HepG2 (cell line): Measurements from ENCODE around the gene TCFL5. TPM values are rescaled to one million over a fixed set of nuclear protein-coding genes. Genes with fewer than 3 reads are reported as not detected.

Experiments
- ASH2L ChIP-seq: fragments of 300-600, 200-600 bp; sonication (generic); IDR thresholded peaks from 2 replicates; pipeline ENCODE4 v1.7.0; 2017; ENCODE audit warnings: low read depth, mild to moderate bottlenecking, moderate library complexity, mixed read lengths, low read length; ENCODE audit not compliant: insufficient read length
- CBFB ChIP-seq: sonication (generic); formaldehyde crosslinking; IDR thresholded peaks from 2 replicates; pipeline ENCODE4 v1.4.0; 2020; ENCODE audit warnings: missing genetic modification reagents
- DPF2 ChIP-seq: sonication (generic); formaldehyde crosslinking; IDR thresholded peaks from 2 replicates; pipeline ENCODE4 v1.4.0; 2020; ENCODE audit warnings: mild to moderate bottlenecking, low read depth, missing genetic modification reagents, borderline replicate concordance
- MZF1 ChIP-seq: sonication (generic); formaldehyde crosslinking; IDR thresholded peaks from 2 replicates; pipeline ENCODE4 v1.8.1; 2023; ENCODE audit warnings: mild to moderate bottlenecking, missing genetic modification reagents, borderline replicate concordance
- NR2F2 ChIP-seq: IDR thresholded peaks from 2 replicates; pipeline ENCODE4 v1.6.1; 2012; ENCODE audit warnings: low read depth, inconsistent platforms, borderline replicate concordance
- NRL ChIP-seq: sonication (generic); formaldehyde crosslinking; IDR thresholded peaks from 2 replicates; pipeline ENCODE4 v1.5.0; 2020; ENCODE audit warnings: missing genetic modification reagents, mild to moderate bottlenecking, moderate library complexity, borderline replicate concordance
- POLR2AphosphoS5 ChIP-seq: IDR thresholded peaks from 2 replicates; pipeline ENCODE4 v1.6.1; 2012; ENCODE audit warnings: low read depth, low read length
- POLR2G ChIP-seq: fragments of 200-400 bp; formaldehyde crosslinking; IDR thresholded peaks from 2 replicates; pipeline ENCODE4 v1.6.1; 2018; ENCODE audit warnings: mild to moderate bottlenecking, low read depth, low read length, moderate library complexity
- REXO4 ChIP-seq: sonication (generic); formaldehyde crosslinking; IDR thresholded peaks from 2 replicates; pipeline ENCODE4 v1.8.0; 2022; ENCODE audit warnings: missing genetic modification reagents, mild to moderate bottlenecking, borderline replicate concordance
- SMAD1 ChIP-seq: sonication (generic); formaldehyde crosslinking; IDR thresholded peaks from 2 replicates; pipeline ENCODE4 v1.4.0; 2020; ENCODE audit warnings: missing genetic modification reagents, low read depth, mild to moderate bottlenecking, borderline replicate concordance
- SP2 ChIP-seq: sonication (generic); formaldehyde crosslinking; IDR thresholded peaks from 2 replicates; pipeline ENCODE4 v1.5.1; 2020; ENCODE audit warnings: mild to moderate bottlenecking, missing genetic modification reagents
- TBP ChIP-seq: sonication (generic); formaldehyde crosslinking; IDR thresholded peaks from 2 replicates; pipeline ENCODE4 v1.5.0; 2020; ENCODE audit warnings: missing genetic modification reagents
- TBX2 ChIP-seq: sonication (generic); formaldehyde crosslinking; IDR thresholded peaks from 2 replicates; pipeline ENCODE4 v1.5.0; 2020; ENCODE audit warnings: missing genetic modification reagents, mild to moderate bottlenecking, borderline replicate concordance
- YY1 ChIP-seq: IDR thresholded peaks from 2 replicates; pipeline ENCODE4 v1.6.1; 2011; ENCODE audit warnings: low read length, low read depth, moderate library complexity, mild to moderate bottlenecking; ENCODE audit not compliant: insufficient read depth, insufficient replicate concordance
- ZKSCAN8 ChIP-seq: IDR thresholded peaks from 2 replicates; pipeline ENCODE4 v1.6.1; 2016; ENCODE audit warnings: borderline replicate concordance, missing genetic modification reagents, missing compliant biosample characterization
- ZNF205 ChIP-seq: IDR thresholded peaks from 2 replicates; pipeline ENCODE4 v1.6.1; 2018; ENCODE audit warnings: missing biosample characterization, missing genetic modification reagents
- ZNF251 ChIP-seq: sonication (generic); formaldehyde crosslinking; IDR thresholded peaks from 2 replicates; pipeline ENCODE4 v1.9.0; 2021; ENCODE audit warnings: mild to moderate bottlenecking, missing genetic modification reagents
- ZNF367 ChIP-seq: sonication (generic); formaldehyde crosslinking; IDR thresholded peaks from 2 replicates; pipeline ENCODE4 v1.4.0; 2020; ENCODE audit warnings: missing genetic modification reagents, borderline replicate concordance
- ZNF605 ChIP-seq: sonication (generic); formaldehyde crosslinking; IDR thresholded peaks from 2 replicates; pipeline ENCODE4 v1.8.0; 2022; ENCODE audit warnings: mild to moderate bottlenecking, missing genetic modification reagents
- ZNF674 ChIP-seq: sonication (generic); formaldehyde crosslinking; IDR thresholded peaks from 2 replicates; pipeline ENCODE4 v1.5.0; 2020; ENCODE audit warnings: low read depth, mild to moderate bottlenecking, missing genetic modification reagents
- ZNF703 ChIP-seq: sonication (generic); formaldehyde crosslinking; IDR thresholded peaks from 2 replicates; pipeline ENCODE4 v1.5.1; 2020; ENCODE audit warnings: missing genetic modification reagents, mild to moderate bottlenecking, moderate library complexity, borderline replicate concordance
- polyA plus RNA-seq, 8 experiments: library from polyadenylated mRNA; depleted of rRNA in 3 of 8; stranded (reverse) in 7 of 8; unstranded in 1 of 8; fragments of >200 nt; fragmentation: Illumina TruSeq in 4 of 8; extraction: Trizol in 4 of 8; gene quantifications; 2 replicates each; pipeline versions ENCODE4 v1.2.1 to v1.2.3, GENCODE V29; 2011 to 2016; ENCODE audit warnings: low read depth in 4 of 8, missing spikeins in 1 of 8, mixed read lengths in 1 of 8; ENCODE audit not compliant: insufficient read depth in 1 of 8
- total RNA-seq, 5 experiments: library from RNA; depleted of rRNA; stranded (reverse); fragments of >200 nt; fragmentation: Illumina TruSeq; extraction: Trizol; gene quantifications; 2 replicates each; pipeline ENCODE4 v1.2.3, GENCODE V29; 2016; ENCODE audit warnings: low read depth in 1 of 5
- TF ChIP-seq, protein P1 (sequence below), 2 experiments: sonication (generic) in 1 of 2; formaldehyde crosslinking in 1 of 2; IDR thresholded peaks; 2 replicates each; pipeline versions ENCODE4 v1.6.1 to v1.9.0; 2014 to 2022; ENCODE audit warnings: antibody characterized with exemption in 1 of 2, borderline replicate concordance in 1 of 2, inconsistent platforms in 1 of 2, low read depth in 1 of 2, missing genetic modification reagents in 1 of 2

TCFL5 gene
- total and polyA plus RNA-seq, 2 of the 13 experiments (the other 11 are each of a cell fraction or from before 2014, with no cell fraction given) = 14.8 to 20.0 TPM

DNA sequence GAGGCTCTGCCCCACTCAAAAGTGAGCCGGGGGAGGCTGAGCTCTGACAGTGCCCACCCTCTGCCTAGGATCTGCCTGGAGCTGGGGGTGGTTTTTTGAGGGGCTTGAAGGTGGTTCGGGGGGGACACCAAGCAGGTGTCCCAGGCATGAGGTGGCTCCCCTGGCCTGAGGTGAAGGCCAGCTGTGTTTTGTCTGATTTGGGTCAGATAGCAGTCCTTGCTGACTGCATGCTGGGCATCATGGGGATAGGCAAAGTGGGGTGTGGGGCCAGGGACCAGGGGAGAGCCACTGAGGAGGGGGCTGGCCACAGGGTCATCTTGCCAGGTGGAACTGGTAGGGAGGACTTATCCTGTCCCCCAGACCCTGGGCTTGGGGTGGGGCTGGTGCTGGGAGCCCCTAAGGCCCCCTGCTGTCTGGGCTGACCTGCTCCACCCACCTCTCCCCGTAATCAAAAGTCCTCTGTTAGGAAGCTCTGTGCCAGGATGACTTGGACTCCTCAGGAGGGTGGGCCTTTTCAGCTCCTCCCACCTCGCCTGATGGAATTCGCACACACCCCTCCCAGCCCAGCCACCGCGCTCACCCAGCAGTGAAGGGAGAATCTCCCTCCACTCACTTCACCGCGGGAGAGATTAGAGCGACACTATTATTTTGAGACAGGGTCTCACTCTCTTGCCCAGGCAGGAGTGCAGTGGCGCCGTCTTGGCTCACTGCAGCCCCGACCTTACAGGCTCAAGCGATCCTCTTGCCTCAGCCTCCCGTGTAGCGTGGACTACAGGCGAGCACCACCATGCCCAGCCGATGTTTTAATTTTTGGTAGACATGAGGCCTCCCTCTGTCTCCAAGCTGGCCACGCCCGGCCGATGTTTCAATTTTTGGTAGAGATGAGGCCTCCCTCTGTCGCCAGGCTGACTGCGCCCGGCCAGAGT, 46.3 kb downstream of the TCFL5 start (continued):
- TF ChIP-seq ZNF703 (CRISPR knock-in tag) (0 out of 2 replicates have a peak, but pooled peaks have one; percentile 76), NR2F2 (no peak; the same call in 1 of the 2 replicates), MZF1 (CRISPR knock-in tag) (no peak), ZKSCAN8 (CRISPR knock-in tag) (peak; percentile 29; the same call in 1 of the 2 replicates), ASH2L (no peak), TBP (CRISPR knock-in tag) (no peak), SP2 (CRISPR knock-in tag) (peak; percentile 60; the same call in 1 of the 2 replicates), ZNF205 (CRISPR knock-in tag) (no peak), YY1 (no peak), ZNF251 (no peak), REXO4 (CRISPR knock-in tag) (no peak), POLR2AphosphoS5 (peak; percentile 62; the same call in 1 of the 2 replicates), ZNF605 (CRISPR knock-in tag) (no peak), NRL (CRISPR knock-in tag) (no peak; the same call in 1 of the 2 replicates), DPF2 (CRISPR knock-in tag) (no peak), POLR2G (peak; percentile 71), ZNF674 (CRISPR knock-in tag) (no peak), CBFB (CRISPR knock-in tag) (0 out of 2 replicates have a peak, but pooled peaks have one; percentile 33), TBX2 (CRISPR knock-in tag) (no peak), ZNF367 (CRISPR knock-in tag) (no peak), SMAD1 (CRISPR knock-in tag) (0 out of 2 replicates have a peak, but pooled peaks have one; percentile 33)
- TF ChIP-seq, protein P1, sequence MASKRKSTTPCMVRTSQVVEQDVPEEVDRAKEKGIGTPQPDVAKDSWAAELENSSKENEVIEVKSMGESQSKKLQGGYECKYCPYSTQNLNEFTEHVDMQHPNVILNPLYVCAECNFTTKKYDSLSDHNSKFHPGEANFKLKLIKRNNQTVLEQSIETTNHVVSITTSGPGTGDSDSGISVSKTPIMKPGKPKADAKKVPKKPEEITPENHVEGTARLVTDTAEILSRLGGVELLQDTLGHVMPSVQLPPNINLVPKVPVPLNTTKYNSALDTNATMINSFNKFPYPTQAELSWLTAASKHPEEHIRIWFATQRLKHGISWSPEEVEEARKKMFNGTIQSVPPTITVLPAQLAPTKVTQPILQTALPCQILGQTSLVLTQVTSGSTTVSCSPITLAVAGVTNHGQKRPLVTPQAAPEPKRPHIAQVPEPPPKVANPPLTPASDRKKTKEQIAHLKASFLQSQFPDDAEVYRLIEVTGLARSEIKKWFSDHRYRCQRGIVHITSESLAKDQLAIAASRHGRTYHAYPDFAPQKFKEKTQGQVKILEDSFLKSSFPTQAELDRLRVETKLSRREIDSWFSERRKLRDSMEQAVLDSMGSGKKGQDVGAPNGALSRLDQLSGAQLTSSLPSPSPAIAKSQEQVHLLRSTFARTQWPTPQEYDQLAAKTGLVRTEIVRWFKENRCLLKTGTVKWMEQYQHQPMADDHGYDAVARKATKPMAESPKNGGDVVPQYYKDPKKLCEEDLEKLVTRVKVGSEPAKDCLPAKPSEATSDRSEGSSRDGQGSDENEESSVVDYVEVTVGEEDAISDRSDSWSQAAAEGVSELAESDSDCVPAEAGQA (IDR thresholded peaks at IDR 0.05; ENCODE audit: low read depth) = no peak
- TF ChIP-seq, protein P1 (CRISPR knock-in tag; IDR thresholded peaks at IDR 0.05; ENCODE audit: borderline replicate concordance) = no peak
